ENCODE data around the gene RSPH1. TPM values are rescaled to one million over a fixed set of nuclear protein-coding genes. Genes with fewer than 3 reads are reported as not detected.

Gene RSPH1
- total RNA-seq, 1 experiment from 2014 or later, result 0.41 TPM

DNA sequence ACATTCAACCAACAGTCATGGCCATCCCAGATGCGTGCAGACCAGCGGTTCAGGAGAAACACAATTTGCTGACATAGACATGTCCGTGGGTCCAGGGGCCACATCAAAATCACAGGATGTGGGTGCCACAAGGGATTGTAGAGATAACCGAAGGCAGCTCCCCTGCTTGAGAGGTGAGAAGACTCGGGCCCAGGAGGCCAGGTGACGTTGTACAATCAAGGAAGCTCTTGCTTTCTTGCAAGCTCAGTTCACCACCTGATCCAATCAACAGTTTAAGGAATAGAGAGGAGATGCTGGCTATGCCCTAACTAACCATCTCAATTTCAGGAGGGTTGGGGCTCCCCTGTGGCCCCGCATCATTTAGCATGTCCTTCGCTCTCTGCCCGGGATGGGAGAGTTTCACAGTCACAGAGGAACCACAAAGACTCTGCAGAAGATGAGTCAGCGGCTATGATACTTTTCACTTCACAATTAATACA lies 72.8 kb downstream of the RSPH1 start:
- no peak for DNase-seq (ENCODE audit: low spot score)
- in situ Hi-C loops (cut with HindIII; ENCODE audit: low sequenced_read_pairs), result no loop called here

Other genes with a start within 250 kb of the RSPH1 start
- not detected in 2 replicates for gene TFF3, start 180.8 kb downstream of the RSPH1 start, total RNA-seq (2014; rRNA removed; shearing (Covaris generic))
- not detected in 2 replicates for gene TFF2, start 145.2 kb downstream of the RSPH1 start, total RNA-seq (2014; rRNA removed; shearing (Covaris generic))
- not detected in 2 replicates for gene TFF1, start 129.7 kb downstream of the RSPH1 start, total RNA-seq (2014; rRNA removed; shearing (Covaris generic))
- not detected in 2 replicates for gene TMPRSS3, start 100.2 kb downstream of the RSPH1 start, total RNA-seq (2014; rRNA removed; shearing (Covaris generic))
- gene UBASH3A, start 92.3 kb downstream of the RSPH1 start, total RNA-seq (2014; rRNA removed; shearing (Covaris generic)), result not detected in 2 replicates
- 0.37 and 0.86 TPM in 2 replicates for gene SLC37A1, start 17.6 kb upstream of the RSPH1 start, total RNA-seq (2014; rRNA removed; shearing (Covaris generic))
- 5.7 and 10.5 TPM in 2 replicates for gene PDE9A, start 157.4 kb upstream of the RSPH1 start, total RNA-seq (2014; rRNA removed; shearing (Covaris generic))

Measured in G401 (cell line).